HepG2 (cell line): ENCODE data around the gene DCHS2. TPM values are rescaled to one million over a fixed set of nuclear protein-coding genes. Genes with fewer than 3 reads are reported as not detected.

Source experiments
- ATAC-seq: fragments of 200-7000 bp; cut with Tn5 transposase; 3 replicates; pipeline ENCODE4 v1.9.1; 2020; ENCODE audit warnings: mild to moderate bottlenecking, moderate library complexity
- BruUV-seq: library from RNA; stranded (reverse); fragments of 400-500 nt; replicated peaks from 2 replicates; lab custom pipeline; 2021; lab: Mats Ljungman, UMichigan
- CTCF ChIA-PET: fragments of 300-600 bp; formaldehyde crosslinking; extraction: SDS; loops from one replicate; lab custom pipeline; 2021; ENCODE audit warnings: low total read pairs, inconsistent platforms, low intra/inter-chr PET ratio; lab: Yijun Ruan, JAX
- POLR2A ChIA-PET: fragments of 350-600 bp; sonication (Branson Sonifier 250); formaldehyde crosslinking; loops from one replicate; lab custom pipeline; 2020; ENCODE audit warnings: antibody characterized with exemption, inconsistent platforms; lab: Yijun Ruan, JAX
- DNase-seq: peaks from one replicate; pipeline ENCODE4 v3.0.0-alpha.2; 2015; ENCODE audit warnings: low spot score
- FAIRE-seq: peaks from 3 replicates; lab custom pipeline; 2011; peaks lifted over from hg19 to GRCh38; lab: Jason Lieb, UNC
- H2AFZ ChIP-seq: one replicate; pipeline ENCODE4 v1.6.1; 2011; ENCODE audit warnings: low read length, inconsistent platforms
- H3K27ac ChIP-seq: fragments of 300-600 bp; 3 replicates; pipeline ENCODE4 v1.8.0; 2011; ENCODE audit warnings: mixed run types, mild to moderate bottlenecking, mixed read lengths, low read length, inconsistent platforms; ENCODE audit not compliant: insufficient read depth; ENCODE audit errors: extremely low read length
- H3K27me3 ChIP-seq, 2 experiments: fragments of 200-600 bp in 1 of 2; 2 replicates in 1 of 2; 3 replicates in 1 of 2; pipeline versions ENCODE4 v1.6.0 to v1.8.0; 2011; ENCODE audit warnings: low read length in 2 of 2, mild to moderate bottlenecking in 2 of 2, moderate library complexity in 2 of 2, inconsistent platforms in 1 of 2; ENCODE audit not compliant: insufficient read depth in 2 of 2, control insufficient read depth in 1 of 2
- H3K36me3 ChIP-seq, 2 experiments: fragments of 200-600 bp in 1 of 2; replicated peaks in 1 of 2; 2 replicates in 1 of 2; 3 replicates in 1 of 2; pipeline versions ENCODE4 v1.5.1 to v1.8.0; 2011; ENCODE audit warnings: low read length in 2 of 2, inconsistent platforms in 1 of 2; ENCODE audit not compliant: insufficient read depth in 2 of 2, control insufficient read depth in 1 of 2
- H3K4me1 ChIP-seq: 2 replicates; pipeline ENCODE4 v1.5.1; 2012; ENCODE audit warnings: low read length, inconsistent platforms; ENCODE audit not compliant: insufficient read depth
- H3K4me2 ChIP-seq: 2 replicates; pipeline ENCODE4 v1.6.0; 2011; ENCODE audit warnings: low read depth, low read length, inconsistent platforms
- H3K4me3 ChIP-seq, 3 experiments: fragments of 200-600 bp in 1 of 3; sonication (generic), shearing (Covaris generic) in 1 of 3; replicated peaks in 1 of 3; 2 replicates each; pipeline ENCODE4 v1.5.1; 2011 to 2016; ENCODE audit warnings: low read length in 3 of 3, inconsistent platforms in 2 of 3, low read depth in 2 of 3, mild to moderate bottlenecking in 2 of 3, control low read depth in 1 of 3, mixed read lengths in 1 of 3; ENCODE audit not compliant: insufficient read depth in 1 of 3
- H3K79me2 ChIP-seq: one replicate; pipeline ENCODE4 v1.6.1; 2011; ENCODE audit warnings: low read length, inconsistent platforms; ENCODE audit not compliant: insufficient read depth
- H3K9ac ChIP-seq: 2 replicates; pipeline ENCODE4 v1.6.0; 2011; ENCODE audit warnings: mild to moderate bottlenecking, low read depth, low read length, inconsistent platforms; ENCODE audit not compliant: insufficient read depth
- H3K9me3 ChIP-seq: 2 replicates; pipeline ENCODE4 v1.5.1; 2012; ENCODE audit warnings: mild to moderate bottlenecking, low read length
- H4K20me1 ChIP-seq: 2 replicates; pipeline ENCODE4 v1.6.0; 2011; ENCODE audit warnings: inconsistent platforms, mild to moderate bottlenecking, low read length, moderate library complexity; ENCODE audit not compliant: insufficient read depth
- ETV5 ChIP-seq: IDR thresholded peaks from 2 replicates; pipeline ENCODE4 v1.6.1; 2018; ENCODE audit warnings: missing biosample characterization, missing genetic modification reagents, inconsistent platforms, borderline replicate concordance
- FIP1L1 ChIP-seq: fragments of 200-400 bp; formaldehyde crosslinking; IDR thresholded peaks from 2 replicates; pipeline ENCODE4 v1.6.1; 2018; ENCODE audit warnings: low read depth, mild to moderate bottlenecking, low read length, moderate library complexity, borderline replicate concordance; ENCODE audit not compliant: insufficient read depth
- FOXK2 ChIP-seq: fragments of 450-650 bp; IDR thresholded peaks from 2 replicates; pipeline ENCODE4 v1.6.1; 2016
- HNRNPH1 ChIP-seq: fragments of 200-400 bp; formaldehyde crosslinking; optimal IDR thresholded peaks from 2 replicates; pipeline ENCODE3; 2017; ENCODE audit warnings: mild to moderate bottlenecking, low read depth, low read length
- ZFP62 ChIP-seq: sonication (generic); formaldehyde crosslinking; IDR thresholded peaks from 2 replicates; pipeline ENCODE4 v1.4.0; 2020; ENCODE audit warnings: missing genetic modification reagents
- ZFYVE20 ChIP-seq: sonication (generic); formaldehyde crosslinking; IDR thresholded peaks from 2 replicates; pipeline ENCODE4 v1.8.0; 2023; ENCODE audit warnings: low read depth, mild to moderate bottlenecking, moderate library complexity, missing genetic modification reagents, borderline replicate concordance
- ZNF12 ChIP-seq: sonication (generic); formaldehyde crosslinking; IDR thresholded peaks from 2 replicates; pipeline ENCODE4 v1.5.0; 2020; ENCODE audit warnings: missing genetic modification reagents
- ZNF331 ChIP-seq: sonication (generic); formaldehyde crosslinking; IDR thresholded peaks from 2 replicates; pipeline ENCODE4 v1.4.0; 2020; ENCODE audit warnings: missing genetic modification reagents
- ZNF451 ChIP-seq: sonication (generic); formaldehyde crosslinking; IDR thresholded peaks from 2 replicates; pipeline ENCODE4 v1.5.0; 2020; ENCODE audit warnings: mild to moderate bottlenecking, missing genetic modification reagents
- ZNF549 ChIP-seq: sonication (generic); formaldehyde crosslinking; IDR thresholded peaks from 2 replicates; pipeline ENCODE4 v1.5.0; 2020; ENCODE audit warnings: missing genetic modification reagents
- ZNF616 ChIP-seq: sonication (generic); formaldehyde crosslinking; IDR thresholded peaks from 2 replicates; pipeline ENCODE4 v1.5.0; 2020; ENCODE audit warnings: low read depth, mild to moderate bottlenecking, missing genetic modification reagents
- WGBS: methylation state at CpG from one replicate; pipeline ENCODE4 v1.1.6; 2017; ENCODE audit warnings: low lambda C conversion rate; 5-methylcytosine and 5-hydroxymethylcytosine counted together
- in situ Hi-C: cut with HindIII; loops from 2 replicates; pipeline ENCODE4 v1.10.0; 2017; ENCODE audit warnings: low pct_unique_long_range_greater_than_20kb; ENCODE audit not compliant: extremely low pct_ligation_motif_present
- intact Hi-C: fragments of 100-400 bp; cut with micrococcal nuclease; formaldehyde crosslinking; loops from one replicate; pipeline ENCODE4 v1.10.0; 2022; ENCODE audit not compliant: unreplicated experiment
- polyA plus RNA-seq, 8 experiments: library from polyadenylated mRNA; depleted of rRNA in 3 of 8; stranded (reverse) in 7 of 8; unstranded in 1 of 8; fragments of >200 nt; fragmentation: Illumina TruSeq in 4 of 8; extraction: Trizol in 4 of 8; gene quantifications; 2 replicates each; pipeline versions ENCODE4 v1.2.1 to v1.2.3, GENCODE V29; 2011 to 2016; ENCODE audit warnings: low read depth in 4 of 8, missing spikeins in 1 of 8, mixed read lengths in 1 of 8; ENCODE audit not compliant: insufficient read depth in 1 of 8
- total RNA-seq, 5 experiments: library from RNA; depleted of rRNA; stranded (reverse); fragments of >200 nt; fragmentation: Illumina TruSeq; extraction: Trizol; gene quantifications; 2 replicates each; pipeline ENCODE4 v1.2.3, GENCODE V29; 2016; ENCODE audit warnings: low read depth in 1 of 5
- TF ChIP-seq, protein P1 (sequence below): sonication (generic); formaldehyde crosslinking; IDR thresholded peaks from 2 replicates; pipeline ENCODE4 v1.4.0; 2020; ENCODE audit warnings: missing genetic modification reagents, low read depth, mild to moderate bottlenecking, borderline replicate concordance
- TF ChIP-seq, protein P2 (sequence below): IDR thresholded peaks from 2 replicates; pipeline ENCODE4 v1.6.1; 2016; ENCODE audit warnings: low read depth, borderline replicate concordance
- TF ChIP-seq, protein P3 (sequence below): sonication (generic); formaldehyde crosslinking; IDR thresholded peaks from 2 replicates; pipeline ENCODE4 v1.4.0; 2020; ENCODE audit warnings: mild to moderate bottlenecking, missing genetic modification reagents

DCHS2 gene
- total and polyA plus RNA-seq, 2 of the 13 experiments (the other 11 are each of a cell fraction or from before 2014, with no cell fraction given) = 0.03 TPM; not detected in 1

DNA sequence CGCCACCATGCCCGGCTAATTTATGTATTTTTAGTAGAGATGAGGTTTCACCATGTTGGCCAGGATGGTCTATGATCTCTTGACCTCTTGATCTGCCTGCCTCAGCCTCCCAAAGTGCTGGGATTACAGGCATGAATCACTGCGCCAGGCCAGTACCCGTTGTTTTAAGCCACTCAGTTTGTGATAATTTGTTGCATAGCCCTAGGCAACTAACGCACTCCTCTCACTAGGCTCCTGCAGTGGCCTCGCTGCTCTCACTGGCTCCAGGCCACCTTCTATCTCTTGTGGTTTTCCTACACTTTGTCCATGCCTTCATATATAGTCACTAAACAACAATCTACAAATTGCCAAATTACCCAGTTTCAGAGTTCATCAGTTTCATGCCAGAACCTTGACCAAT is 58.1 kb downstream of the DCHS2 start:
- no peak for DNase-seq
- intact Hi-C loops = no loop called here
- ChIA-PET CTCF (no interaction called here), POLR2A (no interaction called here)
- no peaks in the 10 kb centered on the region for H3K79me2 ChIP-seq
- TF ChIP-seq ZNF549 (CRISPR knock-in tag) (no peak), HNRNPH1 (no peak), FOXK2 (no peak), FIP1L1 (no peak), ZNF451 (CRISPR knock-in tag) (no peak), ETV5 (CRISPR knock-in tag) (no peak), ZFP62 (CRISPR knock-in tag) (no peak), ZNF616 (no peak), ZFYVE20 (CRISPR knock-in tag) (no peak), ZNF331 (CRISPR knock-in tag) (no peak), ZNF12 (CRISPR knock-in tag) (no peak)
- TF ChIP-seq, protein P1, sequence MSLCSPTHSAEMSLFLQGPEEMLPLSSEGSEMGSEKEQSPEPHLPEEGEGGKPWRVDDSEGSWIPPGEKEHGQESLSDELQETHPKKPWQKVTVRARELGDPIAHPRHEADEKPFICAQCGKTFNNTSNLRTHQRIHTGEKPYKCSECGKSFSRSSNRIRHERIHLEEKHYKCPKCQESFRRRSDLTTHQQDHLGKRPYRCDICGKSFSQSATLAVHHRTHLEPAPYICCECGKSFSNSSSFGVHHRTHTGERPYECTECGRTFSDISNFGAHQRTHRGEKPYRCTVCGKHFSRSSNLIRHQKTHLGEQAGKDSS = no peak
- TF ChIP-seq, protein P2, sequence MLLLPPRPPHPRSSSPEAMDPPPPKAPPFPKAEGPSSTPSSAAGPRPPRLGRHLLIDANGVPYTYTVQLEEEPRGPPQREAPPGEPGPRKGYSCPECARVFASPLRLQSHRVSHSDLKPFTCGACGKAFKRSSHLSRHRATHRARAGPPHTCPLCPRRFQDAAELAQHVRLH (CRISPR knock-in tag) = no peak
- TF ChIP-seq, protein P3, sequence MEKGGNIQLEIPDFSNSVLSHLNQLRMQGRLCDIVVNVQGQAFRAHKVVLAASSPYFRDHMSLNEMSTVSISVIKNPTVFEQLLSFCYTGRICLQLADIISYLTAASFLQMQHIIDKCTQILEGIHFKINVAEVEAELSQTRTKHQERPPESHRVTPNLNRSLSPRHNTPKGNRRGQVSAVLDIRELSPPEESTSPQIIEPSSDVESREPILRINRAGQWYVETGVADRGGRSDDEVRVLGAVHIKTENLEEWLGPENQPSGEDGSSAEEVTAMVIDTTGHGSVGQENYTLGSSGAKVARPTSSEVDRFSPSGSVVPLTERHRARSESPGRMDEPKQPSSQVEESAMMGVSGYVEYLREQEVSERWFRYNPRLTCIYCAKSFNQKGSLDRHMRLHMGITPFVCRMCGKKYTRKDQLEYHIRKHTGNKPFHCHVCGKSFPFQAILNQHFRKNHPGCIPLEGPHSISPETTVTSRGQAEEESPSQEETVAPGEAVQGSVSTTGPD (CRISPR knock-in tag) = no peak
- TF ChIP-seq, all 625 proteins: peak for 0
- in situ Hi-C loops = no loop called here
- FAIRE-seq (no peak), ATAC-seq (no peak)
- Histone ChIP-seq H3K27ac (no peak overlapping the region), H3K36me3 (no peaks in the 10 kb centered on the region), H3K4me2 (no peak overlapping the region), H4K20me1 (no peaks in the 10 kb centered on the region), H3K27me3 (no peaks in the 10 kb centered on the region; a peak in 1 of 5 replicates), H2AFZ (no peak overlapping the region), H3K9me3 (no peaks in the 10 kb centered on the region), H3K4me3 (no peak overlapping the region), H3K4me1 (no peaks in the 10 kb centered on the region), H3K9ac (no peak overlapping the region)
- WGBS = 52% methylated on average over 6 of the region's 6 CpGs
- no TSS peak for BruUV-seq
